HepG2 (cell line): ENCODE results near the gene BIN1. TPM values are rescaled to one million over a fixed set of nuclear protein-coding genes. Genes with fewer than 3 reads are reported as not detected.

Source experiments
- ATAC-seq: fragments of 200-7000 bp; cut with Tn5 transposase; 3 replicates; pipeline ENCODE4 v1.9.1; 2020; ENCODE audit warnings: mild to moderate bottlenecking, moderate library complexity
- BruUV-seq: library from RNA; stranded (reverse); fragments of 400-500 nt; replicated peaks from 2 replicates; lab custom pipeline; 2021; lab: Mats Ljungman, UMichigan
- CTCF ChIA-PET: fragments of 300-600 bp; formaldehyde crosslinking; extraction: SDS; loops from one replicate; lab custom pipeline; 2021; ENCODE audit warnings: low total read pairs, inconsistent platforms, low intra/inter-chr PET ratio; lab: Yijun Ruan, JAX
- POLR2A ChIA-PET: fragments of 350-600 bp; sonication (Branson Sonifier 250); formaldehyde crosslinking; loops from one replicate; lab custom pipeline; 2020; ENCODE audit warnings: antibody characterized with exemption, inconsistent platforms; lab: Yijun Ruan, JAX
- DNase-seq: peaks from one replicate; pipeline ENCODE4 v3.0.0-alpha.2; 2015; ENCODE audit warnings: low spot score
- FAIRE-seq: peaks from 3 replicates; lab custom pipeline; 2011; peaks lifted over from hg19 to GRCh38; lab: Jason Lieb, UNC
- H2AFZ ChIP-seq: one replicate; pipeline ENCODE4 v1.6.1; 2011; ENCODE audit warnings: low read length, inconsistent platforms
- H3K27ac ChIP-seq: fragments of 300-600 bp; 3 replicates; pipeline ENCODE4 v1.8.0; 2011; ENCODE audit warnings: mixed run types, mild to moderate bottlenecking, mixed read lengths, low read length, inconsistent platforms; ENCODE audit not compliant: insufficient read depth; ENCODE audit errors: extremely low read length
- H3K27me3 ChIP-seq, 2 experiments: fragments of 200-600 bp in 1 of 2; 2 replicates in 1 of 2; 3 replicates in 1 of 2; pipeline versions ENCODE4 v1.6.0 to v1.8.0; 2011; ENCODE audit warnings: low read length in 2 of 2, mild to moderate bottlenecking in 2 of 2, moderate library complexity in 2 of 2, inconsistent platforms in 1 of 2; ENCODE audit not compliant: insufficient read depth in 2 of 2, control insufficient read depth in 1 of 2
- H3K36me3 ChIP-seq, 2 experiments: fragments of 200-600 bp in 1 of 2; replicated peaks in 1 of 2; 2 replicates in 1 of 2; 3 replicates in 1 of 2; pipeline versions ENCODE4 v1.5.1 to v1.8.0; 2011; ENCODE audit warnings: low read length in 2 of 2, inconsistent platforms in 1 of 2; ENCODE audit not compliant: insufficient read depth in 2 of 2, control insufficient read depth in 1 of 2
- H3K4me1 ChIP-seq: 2 replicates; pipeline ENCODE4 v1.5.1; 2012; ENCODE audit warnings: low read length, inconsistent platforms; ENCODE audit not compliant: insufficient read depth
- H3K4me2 ChIP-seq: 2 replicates; pipeline ENCODE4 v1.6.0; 2011; ENCODE audit warnings: low read depth, low read length, inconsistent platforms
- H3K4me3 ChIP-seq, 3 experiments: fragments of 200-600 bp in 1 of 3; sonication (generic), shearing (Covaris generic) in 1 of 3; replicated peaks in 1 of 3; 2 replicates each; pipeline ENCODE4 v1.5.1; 2011 to 2016; ENCODE audit warnings: low read length in 3 of 3, inconsistent platforms in 2 of 3, low read depth in 2 of 3, mild to moderate bottlenecking in 2 of 3, control low read depth in 1 of 3, mixed read lengths in 1 of 3; ENCODE audit not compliant: insufficient read depth in 1 of 3
- H3K79me2 ChIP-seq: one replicate; pipeline ENCODE4 v1.6.1; 2011; ENCODE audit warnings: low read length, inconsistent platforms; ENCODE audit not compliant: insufficient read depth
- H3K9ac ChIP-seq: 2 replicates; pipeline ENCODE4 v1.6.0; 2011; ENCODE audit warnings: mild to moderate bottlenecking, low read depth, low read length, inconsistent platforms; ENCODE audit not compliant: insufficient read depth
- H3K9me3 ChIP-seq: 2 replicates; pipeline ENCODE4 v1.5.1; 2012; ENCODE audit warnings: mild to moderate bottlenecking, low read length
- H4K20me1 ChIP-seq: 2 replicates; pipeline ENCODE4 v1.6.0; 2011; ENCODE audit warnings: inconsistent platforms, mild to moderate bottlenecking, low read length, moderate library complexity; ENCODE audit not compliant: insufficient read depth
- AHR ChIP-seq: IDR thresholded peaks from 2 replicates; pipeline ENCODE4 v1.6.1; 2018; ENCODE audit warnings: missing genetic modification reagents, missing compliant biosample characterization
- EP300 ChIP-seq, 3 experiments: sonication (generic) in 1 of 3; formaldehyde crosslinking in 1 of 3; IDR thresholded peaks; 2 replicates each; pipeline versions ENCODE4 v1.5.1 to v1.6.1; 2011 to 2020; ENCODE audit warnings: low read depth in 2 of 3, low read length in 2 of 3, borderline replicate concordance in 1 of 3, improper control_type of control experiment in 1 of 3, mild to moderate bottlenecking in 1 of 3, missing genetic modification reagents in 1 of 3, moderate library complexity in 1 of 3
- MAF1 ChIP-seq: sonication (generic); formaldehyde crosslinking; IDR thresholded peaks from 2 replicates; pipeline ENCODE4 v1.5.0; 2020; ENCODE audit warnings: missing genetic modification reagents, borderline replicate concordance
- MAFK ChIP-seq, 2 experiments: IDR thresholded peaks in 1 of 2; conservative IDR thresholded peaks in 1 of 2; 2 replicates each; pipeline ENCODE4 v1.6.1; 2011; ENCODE audit warnings: improper control_type of control experiment in 2 of 2, low read length in 2 of 2
- TBP ChIP-seq: sonication (generic); formaldehyde crosslinking; IDR thresholded peaks from 2 replicates; pipeline ENCODE4 v1.5.0; 2020; ENCODE audit warnings: missing genetic modification reagents
- ZEB1 ChIP-seq: IDR thresholded peaks from 2 replicates; pipeline ENCODE4 v1.6.1; 2012; ENCODE audit warnings: mild to moderate bottlenecking, low read depth, inconsistent platforms; ENCODE audit not compliant: insufficient replicate concordance
- ZNF3 ChIP-seq: IDR thresholded peaks from 2 replicates; pipeline ENCODE4 v1.7.0; 2017; ENCODE audit warnings: inconsistent platforms
- ZNF484 ChIP-seq: sonication (generic); formaldehyde crosslinking; IDR thresholded peaks from 2 replicates; pipeline ENCODE4 v1.5.1; 2020; ENCODE audit warnings: mild to moderate bottlenecking, low read depth, missing genetic modification reagents, borderline replicate concordance
- WGBS: methylation state at CpG from one replicate; pipeline ENCODE4 v1.1.6; 2017; ENCODE audit warnings: low lambda C conversion rate; 5-methylcytosine and 5-hydroxymethylcytosine counted together
- in situ Hi-C: cut with HindIII; loops from 2 replicates; pipeline ENCODE4 v1.10.0; 2017; ENCODE audit warnings: low pct_unique_long_range_greater_than_20kb; ENCODE audit not compliant: extremely low pct_ligation_motif_present
- intact Hi-C: fragments of 100-400 bp; cut with micrococcal nuclease; formaldehyde crosslinking; loops from one replicate; pipeline ENCODE4 v1.10.0; 2022; ENCODE audit not compliant: unreplicated experiment
- polyA plus RNA-seq, 8 experiments: library from polyadenylated mRNA; depleted of rRNA in 3 of 8; stranded (reverse) in 7 of 8; unstranded in 1 of 8; fragments of >200 nt; fragmentation: Illumina TruSeq in 4 of 8; extraction: Trizol in 4 of 8; gene quantifications; 2 replicates each; pipeline versions ENCODE4 v1.2.1 to v1.2.3, GENCODE V29; 2011 to 2016; ENCODE audit warnings: low read depth in 4 of 8, missing spikeins in 1 of 8, mixed read lengths in 1 of 8; ENCODE audit not compliant: insufficient read depth in 1 of 8
- total RNA-seq, 5 experiments: library from RNA; depleted of rRNA; stranded (reverse); fragments of >200 nt; fragmentation: Illumina TruSeq; extraction: Trizol; gene quantifications; 2 replicates each; pipeline ENCODE4 v1.2.3, GENCODE V29; 2016; ENCODE audit warnings: low read depth in 1 of 5
- TF ChIP-seq, protein P1 (sequence below): sonication (generic); formaldehyde crosslinking; IDR thresholded peaks from 2 replicates; pipeline ENCODE4 v1.5.1; 2020; ENCODE audit warnings: missing genetic modification reagents, mild to moderate bottlenecking, borderline replicate concordance
- TF ChIP-seq, protein P2 (sequence below): sonication (generic); formaldehyde crosslinking; IDR thresholded peaks from 2 replicates; pipeline ENCODE4 v1.5.0; 2020; ENCODE audit warnings: mild to moderate bottlenecking, missing genetic modification reagents, moderate library complexity

Gene BIN1
- total and polyA plus RNA-seq, 2 of the 13 experiments (the other 11 are each of a cell fraction or from before 2014, with no cell fraction given): 0.93 to 1.2 TPM

DNA sequence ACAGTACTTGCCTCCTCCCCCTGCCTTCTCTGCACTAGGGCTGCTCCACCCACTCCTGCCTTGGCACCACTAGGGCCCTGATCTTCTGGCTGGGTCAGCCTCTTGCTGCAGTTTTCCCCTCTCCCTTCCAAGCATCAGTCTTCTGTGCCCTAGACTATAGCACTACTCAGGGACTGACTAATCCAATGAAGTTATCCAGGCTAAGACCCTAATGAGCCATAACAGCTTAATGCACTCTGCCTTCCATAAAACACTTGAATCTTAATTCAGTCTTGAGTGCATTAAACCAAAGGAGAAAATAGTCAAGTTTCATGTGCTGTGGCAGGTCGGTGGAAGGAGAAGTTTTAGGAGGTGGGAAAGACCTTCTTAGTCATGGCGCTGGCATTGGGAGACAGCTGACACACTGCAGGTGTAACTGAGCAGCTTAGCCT lies 95.7 kb downstream of the BIN1 start (continued):
- TF ChIP-seq, protein P1, sequence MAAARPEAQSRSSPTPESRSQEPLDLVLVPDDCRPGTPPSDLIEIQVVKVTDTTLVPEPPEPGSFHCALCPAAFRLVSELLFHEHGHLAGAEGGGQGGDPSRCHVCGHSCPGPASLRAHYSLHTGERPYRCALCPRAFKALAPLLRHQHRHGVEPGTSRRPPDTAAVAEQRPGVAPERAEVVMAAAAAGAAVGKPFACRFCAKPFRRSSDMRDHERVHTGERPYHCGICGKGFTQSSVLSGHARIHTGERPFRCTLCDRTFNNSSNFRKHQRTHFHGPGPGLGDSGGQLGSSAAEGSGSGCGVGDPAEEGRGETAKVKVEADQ (CRISPR knock-in tag): no peak
- TF ChIP-seq EP300 (IDR thresholded peaks at IDR 0.05; ENCODE audit: low read depth in 2 of 2, low read length in 2 of 2) (no peak), EP300 (CRISPR knock-in tag; IDR thresholded peaks at IDR 0.05; ENCODE audit: borderline replicate concordance) (no peak), ZNF484 (CRISPR knock-in tag) (no peak), MAFK (conservative IDR thresholded peaks at IDR 0.05 in 1 of 2, IDR thresholded peaks at IDR 0.05 in 1 of 2; ENCODE audit: low read length in 2 of 2) (no peak), ZEB1 (no peak), TBP (CRISPR knock-in tag) (no peak), ZNF3 (CRISPR knock-in tag) (no peak), MAF1 (CRISPR knock-in tag) (no peak)

DNA sequence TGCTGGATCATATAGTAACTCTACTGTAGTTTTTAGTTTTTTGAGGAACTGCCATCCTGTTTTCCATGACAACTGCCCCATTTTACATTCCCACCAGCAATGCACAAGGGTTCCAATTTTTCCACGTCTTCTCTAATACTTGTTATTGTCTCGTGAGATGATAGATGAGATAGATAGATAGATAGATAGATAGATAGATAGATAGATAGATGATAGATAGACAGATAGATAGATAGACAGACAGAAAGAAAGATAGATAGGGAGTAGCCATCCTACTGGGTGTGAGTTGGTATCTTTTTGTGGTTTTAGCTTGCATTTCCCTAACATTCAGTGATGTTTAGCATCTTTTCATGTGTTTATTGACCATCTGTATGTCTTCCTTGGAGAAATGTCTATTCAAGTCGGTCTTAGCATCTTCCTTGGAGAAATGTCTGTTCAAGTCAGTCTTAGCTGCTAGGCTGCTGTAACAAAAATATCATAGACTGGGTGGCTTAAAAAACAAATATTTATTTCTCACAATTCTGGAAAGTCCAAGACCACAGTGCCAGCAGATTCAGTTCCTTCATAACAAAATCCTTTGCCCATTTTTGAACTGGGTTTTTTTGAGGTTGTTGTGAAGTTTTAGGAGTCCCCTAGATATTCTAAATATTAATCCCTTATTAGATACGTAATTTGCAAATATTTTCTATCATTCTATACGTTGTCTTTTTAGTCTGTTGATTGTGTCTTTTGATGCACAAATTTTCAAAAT lies 98.5 kb downstream of the BIN1 start:
- WGBS: 24% methylated on average over 5 of the region's 5 CpGs
- ChIA-PET POLR2A (no interaction called here), CTCF (no interaction called here)
- TF ChIP-seq, protein P2, sequence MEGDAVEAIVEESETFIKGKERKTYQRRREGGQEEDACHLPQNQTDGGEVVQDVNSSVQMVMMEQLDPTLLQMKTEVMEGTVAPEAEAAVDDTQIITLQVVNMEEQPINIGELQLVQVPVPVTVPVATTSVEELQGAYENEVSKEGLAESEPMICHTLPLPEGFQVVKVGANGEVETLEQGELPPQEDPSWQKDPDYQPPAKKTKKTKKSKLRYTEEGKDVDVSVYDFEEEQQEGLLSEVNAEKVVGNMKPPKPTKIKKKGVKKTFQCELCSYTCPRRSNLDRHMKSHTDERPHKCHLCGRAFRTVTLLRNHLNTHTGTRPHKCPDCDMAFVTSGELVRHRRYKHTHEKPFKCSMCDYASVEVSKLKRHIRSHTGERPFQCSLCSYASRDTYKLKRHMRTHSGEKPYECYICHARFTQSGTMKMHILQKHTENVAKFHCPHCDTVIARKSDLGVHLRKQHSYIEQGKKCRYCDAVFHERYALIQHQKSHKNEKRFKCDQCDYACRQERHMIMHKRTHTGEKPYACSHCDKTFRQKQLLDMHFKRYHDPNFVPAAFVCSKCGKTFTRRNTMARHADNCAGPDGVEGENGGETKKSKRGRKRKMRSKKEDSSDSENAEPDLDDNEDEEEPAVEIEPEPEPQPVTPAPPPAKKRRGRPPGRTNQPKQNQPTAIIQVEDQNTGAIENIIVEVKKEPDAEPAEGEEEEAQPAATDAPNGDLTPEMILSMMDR: no peak
- no peak for TF ChIP-seq AHR (CRISPR knock-in tag)
- H3K27me3 ChIP-seq: peaks cover 1 to 12% of the 10 kb centered on the region in 2 experiments; a peak in 3 of 5 replicates
- in situ Hi-C loops (no loop called here), intact Hi-C loops (no loop called here)
- peaks cover 28% of the 10 kb centered on the region for H3K4me1 ChIP-seq
- H3K9me3 ChIP-seq: no peaks in the 10 kb centered on the region
- H3K4me3 ChIP-seq: no peak overlapping the region
- no peak overlapping the region for H3K9ac ChIP-seq
- no peaks in the 10 kb centered on the region for H3K36me3 ChIP-seq
- no TSS peak for BruUV-seq
- H3K4me2 ChIP-seq: no peak overlapping the region
- DNase-seq (no peak), FAIRE-seq (no peak), ATAC-seq (no peak)
- no peaks in the 10 kb centered on the region for H3K79me2 ChIP-seq
- no peaks in the 10 kb centered on the region for H4K20me1 ChIP-seq
- H3K27ac ChIP-seq: no peak overlapping the region
- H2AFZ ChIP-seq: no peak overlapping the region
